PFSK-1 (cell line): ENCODE results near the gene SLC44A1.

Experiments
- FOXP2 ChIP-seq: optimal IDR thresholded peaks from 2 replicates; pipeline ENCODE3; 2011; ENCODE audit warnings: borderline replicate concordance, control low read depth, inconsistent platforms; ENCODE audit not compliant: insufficient read depth; ENCODE audit errors: extremely low read length, extremely low read depth
- POLR2AphosphoS5 ChIP-seq: IDR thresholded peaks from 2 replicates; pipeline ENCODE4 v1.6.1; 2012; ENCODE audit warnings: low read depth, mild to moderate bottlenecking, control low read depth, low read length, moderate library complexity
- REST ChIP-seq, 2 experiments: IDR thresholded peaks; 2 replicates each; pipeline versions ENCODE4 v1.6.1 to v1.8.0; 2011 to 2012; ENCODE audit warnings: low read depth in 2 of 2, low read length in 2 of 2, control low read depth in 1 of 2, inconsistent platforms in 1 of 2, mild to moderate bottlenecking in 1 of 2, moderate library complexity in 1 of 2; ENCODE audit not compliant: insufficient read depth in 1 of 2
- SIN3A ChIP-seq: IDR thresholded peaks from 2 replicates; pipeline ENCODE4 v1.6.1; 2012; ENCODE audit warnings: mild to moderate bottlenecking, low read length, moderate library complexity, borderline replicate concordance; ENCODE audit not compliant: insufficient read depth
- TAF1 ChIP-seq: IDR thresholded peaks from 2 replicates; pipeline ENCODE4 v1.6.1; 2012; ENCODE audit warnings: low read length, control low read depth, borderline replicate concordance; ENCODE audit not compliant: insufficient read depth

The SLC44A1 gene

GRCh38 chr9:105238302-105238701, 6.1 kb upstream of the SLC44A1 start:
- TF ChIP-seq TAF1 (no peak), REST (IDR thresholded peaks at IDR 0.05; ENCODE audit: insufficient read depth in 1 of 2, low read depth in 2 of 2, low read length in 2 of 2) (no peak), POLR2AphosphoS5 (no peak), FOXP2 (no peak), SIN3A (no peak)

GRCh38 chr9:105241356-105242043, 3.0 kb upstream of the SLC44A1 start:
- TF ChIP-seq POLR2AphosphoS5 = no peak
- no peak for TF ChIP-seq REST (IDR thresholded peaks at IDR 0.05; ENCODE audit: insufficient read depth in 1 of 2, low read depth in 2 of 2, low read length in 2 of 2)
- TF ChIP-seq TAF1 = no peak
- no peak for TF ChIP-seq FOXP2
- TF ChIP-seq SIN3A = no peak

DNA sequence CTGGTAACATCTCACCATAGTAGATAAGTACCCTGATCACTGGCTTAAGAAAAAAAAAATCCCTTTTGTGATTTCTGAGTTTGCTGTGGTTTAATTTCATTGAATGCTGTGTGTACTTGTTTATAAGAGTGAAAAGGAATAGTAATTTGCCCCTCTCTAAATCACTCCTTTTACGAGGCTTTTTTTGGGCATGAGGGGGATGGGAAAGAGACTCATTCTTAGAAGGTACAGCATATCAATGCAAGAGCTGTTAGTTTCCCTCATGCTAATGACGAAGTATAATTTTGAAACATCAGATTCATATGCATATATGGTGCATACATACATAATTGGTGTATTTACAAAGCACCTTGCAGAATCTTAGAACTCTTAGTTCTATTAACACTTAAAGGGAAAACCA, 2.4 kb upstream of the SLC44A1 start:
- TF ChIP-seq SIN3A = no peak

- no peak for TF ChIP-seq POLR2AphosphoS5
- no peak for TF ChIP-seq REST (IDR thresholded peaks at IDR 0.05; ENCODE audit: insufficient read depth in 1 of 2, low read depth in 2 of 2, low read length in 2 of 2)
- no peak for TF ChIP-seq FOXP2
- TF ChIP-seq TAF1 = no peak
- TF ChIP-seq SIN3A = no peak
Observed at GRCh38 chr9:105242557-105242956, 1.9 kb upstream of the SLC44A1 start.

- no peak for TF ChIP-seq TAF1
- TF ChIP-seq SIN3A = no peak
Observed at GRCh38 chr9:105243015-105243686, 1.3 kb upstream of the SLC44A1 start.

DNA sequence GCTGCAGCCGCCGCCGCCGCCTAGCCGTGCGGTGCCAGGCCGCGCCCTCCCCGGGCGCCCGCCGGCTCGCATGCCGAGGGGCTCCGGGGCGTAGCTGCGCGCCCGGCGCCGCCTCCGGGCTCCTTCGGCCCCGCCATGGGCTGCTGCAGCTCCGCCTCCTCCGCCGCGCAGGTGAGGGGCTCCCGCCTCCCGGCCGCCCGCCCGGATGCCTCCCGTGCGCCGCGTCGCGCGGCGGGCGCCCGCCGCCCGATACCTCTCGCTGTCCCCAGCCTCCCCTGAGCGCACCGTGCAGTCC, 230 bp downstream of the SLC44A1 start:
- TF ChIP-seq SIN3A = no peak
- no peak for TF ChIP-seq FOXP2
- no peak for TF ChIP-seq POLR2AphosphoS5
- TF ChIP-seq TAF1 = no peak
- TF ChIP-seq REST (IDR thresholded peaks at IDR 0.05; ENCODE audit: insufficient read depth in 1 of 2, low read depth in 2 of 2, low read length in 2 of 2) = no peak
